ENCODE measurements around the gene ELMO2.

DNA sequence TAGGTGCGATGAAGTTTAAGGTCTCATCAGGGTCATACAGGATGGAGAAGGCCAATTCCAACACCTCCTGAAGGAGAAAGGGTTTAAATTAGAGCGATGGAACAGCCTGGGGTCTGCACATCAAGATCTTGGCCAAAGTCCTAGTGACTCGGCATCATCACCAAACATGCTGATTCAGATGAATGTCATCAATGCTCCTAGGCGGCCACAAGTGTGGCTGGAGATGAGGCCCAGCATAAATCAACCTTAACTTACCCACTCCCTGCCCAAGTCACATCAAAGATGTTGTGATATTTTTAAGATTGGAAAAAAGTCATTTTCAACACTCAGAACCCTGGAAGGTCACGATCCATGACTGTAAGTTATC lies 37.5 kb downstream of the ELMO2 start:
- TF ChIP-seq EZH2 (IDR thresholded peaks at IDR 0.05; ENCODE audit: borderline replicate concordance, low read length): no peak
- TF ChIP-seq, protein P1, sequence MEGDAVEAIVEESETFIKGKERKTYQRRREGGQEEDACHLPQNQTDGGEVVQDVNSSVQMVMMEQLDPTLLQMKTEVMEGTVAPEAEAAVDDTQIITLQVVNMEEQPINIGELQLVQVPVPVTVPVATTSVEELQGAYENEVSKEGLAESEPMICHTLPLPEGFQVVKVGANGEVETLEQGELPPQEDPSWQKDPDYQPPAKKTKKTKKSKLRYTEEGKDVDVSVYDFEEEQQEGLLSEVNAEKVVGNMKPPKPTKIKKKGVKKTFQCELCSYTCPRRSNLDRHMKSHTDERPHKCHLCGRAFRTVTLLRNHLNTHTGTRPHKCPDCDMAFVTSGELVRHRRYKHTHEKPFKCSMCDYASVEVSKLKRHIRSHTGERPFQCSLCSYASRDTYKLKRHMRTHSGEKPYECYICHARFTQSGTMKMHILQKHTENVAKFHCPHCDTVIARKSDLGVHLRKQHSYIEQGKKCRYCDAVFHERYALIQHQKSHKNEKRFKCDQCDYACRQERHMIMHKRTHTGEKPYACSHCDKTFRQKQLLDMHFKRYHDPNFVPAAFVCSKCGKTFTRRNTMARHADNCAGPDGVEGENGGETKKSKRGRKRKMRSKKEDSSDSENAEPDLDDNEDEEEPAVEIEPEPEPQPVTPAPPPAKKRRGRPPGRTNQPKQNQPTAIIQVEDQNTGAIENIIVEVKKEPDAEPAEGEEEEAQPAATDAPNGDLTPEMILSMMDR (conservative IDR thresholded peaks at IDR 0.05 in 1 of 2, IDR thresholded peaks at IDR 0.05 in 1 of 2; ENCODE audit: extremely low read depth in 1 of 2, insufficient read depth in 1 of 2, low read depth in 1 of 2, low read length in 2 of 2): no peak
